Occipital lobe (tissue), 2 donors: Measurements from ENCODE around the gene DCXR. TPM values are rescaled to one million over a fixed set of nuclear protein-coding genes. Genes with fewer than 3 reads are reported as not detected.

Source experiments
- DNase-seq: peaks from one replicate; lab custom pipeline; 2025; lab: John Stamatoyannopoulos, UW
- total RNA-seq: library from RNA; depleted of rRNA; stranded (reverse); fragments of >200 nt; gene quantifications from one replicate; pipeline ENCODE4 v1.2.3, GENCODE V29; 2014

The DCXR gene
- total RNA-seq, 1 donor from 2014 or later, result 18.1 TPM

- DNase-seq, result peak; percentile 100
Observed at GRCh38 chr17:82022981-82023446, 14.5 kb downstream of the DCXR start, which contains the start of gene LRRC45. Gene LRRC45 (plus strand): TSS chr17:82023305. CDS start chr17:82023644, 339 bp downstream.

GRCh38 chr17:82022310-82022980 is 15.1 kb downstream of the DCXR start, which contains the start of gene CENPX:
Gene CENPX (minus strand): TSS chr17:82022878. CDS start chr17:82022861, 17 bp downstream.
- no peak for DNase-seq

GRCh38 chr17:82021900-82022309 is 15.6 kb downstream of the DCXR start:
- DNase-seq, result no peak

- peak; percentile 28 for DNase-seq
Observed at GRCh38 chr17:82021107-82021899, 16.2 kb downstream of the DCXR start.

GRCh38 chr17:82020572-82021106 is 16.9 kb downstream of the DCXR start:
- DNase-seq, result no peak

GRCh38 chr17:82019690-82020571 is 17.6 kb downstream of the DCXR start:
- no peak for DNase-seq

- no peak for DNase-seq
Observed at GRCh38 chr17:82018989-82019689, 18.4 kb downstream of the DCXR start.

- DNase-seq, result no peak
Observed at GRCh38 chr17:82018152-82018988, 19.1 kb downstream of the DCXR start.

- DNase-seq, result no peak
Observed at GRCh38 chr17:82017612-82018151, 19.8 kb downstream of the DCXR start.

GRCh38 chr17:82016875-82017459 is 20.5 kb downstream of the DCXR start:
- no peak for DNase-seq

GRCh38 chr17:82016061-82016874 is 21.2 kb downstream of the DCXR start:
- no peak for DNase-seq

- no peak for DNase-seq
Observed at GRCh38 chr17:82015311-82015971, 22.1 kb downstream of the DCXR start.

- DNase-seq, result no peak
Observed at GRCh38 chr17:82014971-82015310, 22.6 kb downstream of the DCXR start.

GRCh38 chr17:82014432-82014831 is 23.1 kb downstream of the DCXR start:
- peak; percentile 37 for DNase-seq

- no peak for DNase-seq
Observed at GRCh38 chr17:82013772-82014321, 23.6 kb downstream of the DCXR start.

GRCh38 chr17:82013341-82013740 is 24.2 kb downstream of the DCXR start:
- no peak for DNase-seq

GRCh38 chr17:82012640-82013295 is 24.7 kb downstream of the DCXR start:
- no peak for DNase-seq
